Measurements from ENCODE around the gene RASSF8.

RASSF8 gene

GRCh38 chr12:26030371-26030770 lies 71.9 kb downstream of the RASSF8 start:
- H3K4me3 ChIP-seq = no peak overlapping the region
- H3K36me3 ChIP-seq = no peaks in the 10 kb centered on the region
- H3K9ac ChIP-seq = no peak overlapping the region
- H3K9me3 ChIP-seq (replicated peaks in 1 of 11) = no peaks in the 10 kb centered on the region
- no peaks in the 10 kb centered on the region for H4K20me1 ChIP-seq
- H3K4me2 ChIP-seq = no peak overlapping the region
- peaks cover 0 to 7% (median 0%) of the 10 kb centered on the region in 10 experiments; a peak in 1 of 20 replicates for H3K4me1 ChIP-seq
- TF ChIP-seq Cebpa-rat (IDR thresholded peaks at IDR 0.05) = no peak
- H3K27ac ChIP-seq = no peak overlapping the region
- H3K27me3 ChIP-seq = no peaks in the 10 kb centered on the region

- no peak for TF ChIP-seq Cebpa-rat (IDR thresholded peaks at IDR 0.05)
- Histone ChIP-seq H3K4me1 (peaks cover 0 to 7% (median 0%) of the 10 kb centered on the region in 10 experiments; a peak in 1 of 20 replicates), H3K27me3 (no peaks in the 10 kb centered on the region), H4K20me1 (no peaks in the 10 kb centered on the region), H3K4me2 (no peak overlapping the region), H3K9me3 (replicated peaks in 1 of 11) (no peaks in the 10 kb centered on the region), H3K36me3 (no peaks in the 10 kb centered on the region), H3K4me3 (no peak overlapping the region), H3K9ac (no peak overlapping the region), H3K27ac (no peak overlapping the region)
These were observed 72.8 kb downstream of the RASSF8 start for GRCh38 chr12:26031318-26031717.

- no peak for TF ChIP-seq Cebpa-rat (IDR thresholded peaks at IDR 0.05)
- H3K4me3 ChIP-seq = no peak overlapping the region
- H3K4me2 ChIP-seq = no peak overlapping the region
- H3K9ac ChIP-seq = no peak overlapping the region
- H3K27ac ChIP-seq = no peak overlapping the region
- no peaks in the 10 kb centered on the region for H4K20me1 ChIP-seq
- no peaks in the 10 kb centered on the region for H3K27me3 ChIP-seq
- no peaks in the 10 kb centered on the region for H3K9me3 ChIP-seq (replicated peaks in 1 of 11)
- H3K4me1 ChIP-seq = peaks cover 0 to 7% (median 0%) of the 10 kb centered on the region in 10 experiments; a peak in 1 of 20 replicates
- no peaks in the 10 kb centered on the region for H3K36me3 ChIP-seq
These were observed 73.3 kb downstream of the RASSF8 start for GRCh38 chr12:26031827-26032226.

- Histone ChIP-seq H3K9me3 (replicated peaks in 1 of 11) (no peaks in the 10 kb centered on the region), H4K20me1 (no peaks in the 10 kb centered on the region), H3K4me1 (peaks cover 0 to 7% (median 0%) of the 10 kb centered on the region in 10 experiments; a peak in 1 of 20 replicates), H3K9ac (no peak overlapping the region), H3K27ac (no peak overlapping the region), H3K4me3 (no peak overlapping the region), H3K36me3 (no peaks in the 10 kb centered on the region), H3K27me3 (no peaks in the 10 kb centered on the region), H3K4me2 (no peak overlapping the region; a peak in 1 of 22 replicates)
- no peak for TF ChIP-seq Cebpa-rat (IDR thresholded peaks at IDR 0.05)
These were observed 73.8 kb downstream of the RASSF8 start for GRCh38 chr12:26032290-26032689.

GRCh38 chr12:26032719-26033241 lies 74.3 kb downstream of the RASSF8 start:
- Histone ChIP-seq H3K4me2 (no peak overlapping the region; a peak in 1 of 22 replicates), H3K4me3 (no peak overlapping the region), H4K20me1 (no peaks in the 10 kb centered on the region), H3K36me3 (no peaks in the 10 kb centered on the region), H3K4me1 (peaks cover 0 to 7% (median 0%) of the 10 kb centered on the region in 10 experiments; a peak in 1 of 20 replicates), H3K27me3 (no peaks in the 10 kb centered on the region), H3K9ac (no peak overlapping the region), H3K27ac (no peak overlapping the region), H3K9me3 (replicated peaks in 1 of 11) (no peaks in the 10 kb centered on the region)
- no peak for TF ChIP-seq Cebpa-rat (IDR thresholded peaks at IDR 0.05)

GRCh38 chr12:26034371-26035142 lies 76.1 kb downstream of the RASSF8 start:
- TF ChIP-seq Cebpa-rat (IDR thresholded peaks at IDR 0.05) = no peak
- Histone ChIP-seq H3K9ac (no peak overlapping the region), H3K4me2 (no peak overlapping the region)

GRCh38 chr12:26036877-26037276 lies 78.4 kb downstream of the RASSF8 start:
- Histone ChIP-seq H3K9me3 (replicated peaks in 1 of 11) (no peaks in the 10 kb centered on the region), H3K27ac (no peak overlapping the region), H3K36me3 (no peaks in the 10 kb centered on the region), H3K4me3 (no peak overlapping the region), H4K20me1 (no peaks in the 10 kb centered on the region), H3K4me2 (no peak overlapping the region), H3K27me3 (no peaks in the 10 kb centered on the region), H3K4me1 (peaks cover 0 to 7% (median 0%) of the 10 kb centered on the region in 10 experiments; a peak in 1 of 20 replicates), H3K9ac (no peak overlapping the region)
- TF ChIP-seq Cebpa-rat (IDR thresholded peaks at IDR 0.05) = no peak

More at GRCh38 chr12:26034371-26035142, 76.1 kb downstream of the RASSF8 start:
- H3K27ac ChIP-seq = no peak overlapping the region
- H3K4me1 ChIP-seq = peaks cover 0 to 7% (median 0%) of the 10 kb centered on the region in 10 experiments; a peak in 1 of 20 replicates
- no peaks in the 10 kb centered on the region for H3K9me3 ChIP-seq (replicated peaks in 1 of 11)
- no peaks in the 10 kb centered on the region for H3K36me3 ChIP-seq
- no peaks in the 10 kb centered on the region for H4K20me1 ChIP-seq
- H3K4me3 ChIP-seq = no peak overlapping the region
- H3K27me3 ChIP-seq = no peaks in the 10 kb centered on the region

GRCh38 chr12:26037615-26038220 lies 79.2 kb downstream of the RASSF8 start:
- no peak for TF ChIP-seq Cebpa-rat (IDR thresholded peaks at IDR 0.05)
- H3K27ac ChIP-seq = no peak overlapping the region
- no peak overlapping the region for H3K4me3 ChIP-seq
- H3K36me3 ChIP-seq = no peaks in the 10 kb centered on the region
- H4K20me1 ChIP-seq = no peaks in the 10 kb centered on the region
- no peaks in the 10 kb centered on the region for H3K27me3 ChIP-seq
- H3K9me3 ChIP-seq (replicated peaks in 1 of 11) = no peaks in the 10 kb centered on the region
- H3K4me1 ChIP-seq = no peaks in the 10 kb centered on the region
- H3K9ac ChIP-seq = no peak overlapping the region
- no peak overlapping the region for H3K4me2 ChIP-seq

GRCh38 chr12:26042645-26043044 lies 84.2 kb downstream of the RASSF8 start:
- H3K27ac ChIP-seq = no peak overlapping the region
- H3K4me2 ChIP-seq = no peak overlapping the region
- H4K20me1 ChIP-seq = no peaks in the 10 kb centered on the region
- H3K9me3 ChIP-seq (replicated peaks in 1 of 11) = no peaks in the 10 kb centered on the region
- H3K9ac ChIP-seq = no peak overlapping the region
- H3K36me3 ChIP-seq = no peaks in the 10 kb centered on the region
- no peak for TF ChIP-seq Cebpa-rat (IDR thresholded peaks at IDR 0.05)
- no peaks in the 10 kb centered on the region for H3K27me3 ChIP-seq
- H3K4me3 ChIP-seq = no peak overlapping the region
- H3K4me1 ChIP-seq = no peaks in the 10 kb centered on the region
